Cardiac muscle cell (in vitro differentiated cells and primary cell): ENCODE results near the gene RNF2. TPM values are rescaled to one million over a fixed set of nuclear protein-coding genes. Genes with fewer than 3 reads are reported as not detected.
"Not testable (repeated sequence)": the region's sequence is repeated elsewhere in the genome, so short reads cannot be mapped to it uniquely, and the experiment has no call there.

Source experiments
- DNase-seq, 2 donors: peaks; one replicate each; pipeline versions ENCODE4 v3.0.0 to v3.0.0-alpha.2; 2010 to 2017; ENCODE audit warnings: low read depth in 1 of 2, low spot score in 1 of 2
- H3K27ac ChIP-seq: fragments of 200-600 bp; sonication (generic); 2 replicates; pipeline ENCODE4 v1.5.1; 2016
- H3K27me3 ChIP-seq: fragments of 200-600 bp; sonication (generic); 2 replicates; pipeline ENCODE4 v1.6.0; 2016; ENCODE audit warnings: control low read depth
- H3K36me3 ChIP-seq: fragments of 200-600 bp; sonication (generic); 2 replicates; pipeline ENCODE4 v1.5.1; 2016; ENCODE audit warnings: control low read depth
- H3K4me1 ChIP-seq: fragments of 200-600 bp; sonication (generic); 2 replicates; pipeline ENCODE4 v1.8.1; 2017; ENCODE audit warnings: low read depth, mild to moderate bottlenecking, mixed run types
- H3K4me3 ChIP-seq: fragments of 200-600 bp; sonication (generic); 2 replicates; pipeline ENCODE4 v1.5.1; 2016; ENCODE audit warnings: mild to moderate bottlenecking
- H3K9me3 ChIP-seq: fragments of 200-600 bp; sonication (generic); 2 replicates; pipeline ENCODE4 v1.5.1; 2017; ENCODE audit warnings: low read depth, mild to moderate bottlenecking, control low read depth
- polyA plus RNA-seq: library from polyadenylated mRNA; unstranded; fragments of >200 nt; fragmentation: Nextera tagmentation; extraction: Ambion mirVana; gene quantifications from 2 replicates; pipeline ENCODE4 v1.2.1, GENCODE V29; 2016
- total RNA-seq: library from RNA; depleted of rRNA; stranded (reverse); fragments of >200 nt; gene quantifications from 2 replicates; pipeline ENCODE4 v1.2.3, GENCODE V29; 2016
- TF ChIP-seq, protein P1 (sequence below): IDR thresholded peaks from 2 replicates; pipeline ENCODE4 v1.5.1; 2012; ENCODE audit warnings: low read depth, mild to moderate bottlenecking, low read length

The RNF2 gene
- total RNA-seq: 20.0 and 26.8 TPM in 2 replicates
- polyA plus RNA-seq: 27.4 and 34.4 TPM in 2 replicates

DNA sequence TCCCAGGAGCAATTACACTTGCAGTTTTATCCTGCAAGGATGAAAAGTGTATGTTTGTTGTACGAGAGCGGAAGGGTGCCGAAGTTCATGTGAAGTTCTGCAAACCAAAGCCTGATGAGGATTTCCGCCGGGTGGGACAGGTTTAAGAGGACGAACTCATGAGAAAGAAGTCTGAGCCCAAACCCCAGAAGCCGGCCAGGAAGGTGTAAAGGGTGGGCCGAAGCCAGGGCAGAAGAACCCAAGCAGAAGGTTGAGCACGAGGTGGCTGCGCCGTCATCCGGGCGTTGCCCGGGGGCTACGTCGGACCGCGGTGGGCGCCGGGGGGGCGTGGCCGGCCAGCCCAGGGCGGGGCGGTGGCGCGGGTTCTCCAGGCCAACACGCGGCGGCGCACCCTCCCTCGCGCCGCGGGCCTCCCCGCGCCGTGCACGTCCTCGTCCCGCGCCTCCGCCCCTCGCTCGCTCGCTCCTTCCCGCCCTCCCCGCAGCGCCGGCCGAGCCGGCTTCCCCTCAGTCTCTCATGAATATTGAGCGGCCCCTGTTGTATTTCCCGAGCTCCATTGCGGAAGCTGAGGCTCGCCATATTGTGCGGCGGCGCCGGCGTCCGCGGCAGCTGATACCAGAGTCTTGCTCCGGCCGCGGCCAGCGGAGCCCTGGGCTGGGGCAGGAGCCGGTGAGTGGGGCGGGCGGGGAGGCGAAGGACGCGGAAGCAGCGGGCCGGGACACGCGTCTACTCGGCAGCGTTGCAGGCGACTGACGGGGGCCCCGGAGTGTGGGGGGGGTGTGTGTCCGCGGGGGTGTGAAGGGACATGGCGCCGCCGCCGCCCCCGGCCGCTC, at the start of gene RNF2:
Gene RNF2 (plus strand): TSS at position 578 of the 833 bp plus-strand sequence. CDS start 41,996 bp downstream, outside the sequence.
- Histone ChIP-seq H3K27ac (peak within 1 kb of the TSS; percentile 92), H3K4me3 (peak within 1 kb of the TSS; percentile 91), H3K36me3 (no peaks in the 10 kb centered on the region), H3K4me1 (peaks cover 12% of the 10 kb centered on the region), H3K27me3 (peaks cover 10% of the 10 kb centered on the region), H3K9me3 (no peaks in the 10 kb centered on the region)
- peak; percentile 88 to 90 for DNase-seq
- TF ChIP-seq, protein P1, sequence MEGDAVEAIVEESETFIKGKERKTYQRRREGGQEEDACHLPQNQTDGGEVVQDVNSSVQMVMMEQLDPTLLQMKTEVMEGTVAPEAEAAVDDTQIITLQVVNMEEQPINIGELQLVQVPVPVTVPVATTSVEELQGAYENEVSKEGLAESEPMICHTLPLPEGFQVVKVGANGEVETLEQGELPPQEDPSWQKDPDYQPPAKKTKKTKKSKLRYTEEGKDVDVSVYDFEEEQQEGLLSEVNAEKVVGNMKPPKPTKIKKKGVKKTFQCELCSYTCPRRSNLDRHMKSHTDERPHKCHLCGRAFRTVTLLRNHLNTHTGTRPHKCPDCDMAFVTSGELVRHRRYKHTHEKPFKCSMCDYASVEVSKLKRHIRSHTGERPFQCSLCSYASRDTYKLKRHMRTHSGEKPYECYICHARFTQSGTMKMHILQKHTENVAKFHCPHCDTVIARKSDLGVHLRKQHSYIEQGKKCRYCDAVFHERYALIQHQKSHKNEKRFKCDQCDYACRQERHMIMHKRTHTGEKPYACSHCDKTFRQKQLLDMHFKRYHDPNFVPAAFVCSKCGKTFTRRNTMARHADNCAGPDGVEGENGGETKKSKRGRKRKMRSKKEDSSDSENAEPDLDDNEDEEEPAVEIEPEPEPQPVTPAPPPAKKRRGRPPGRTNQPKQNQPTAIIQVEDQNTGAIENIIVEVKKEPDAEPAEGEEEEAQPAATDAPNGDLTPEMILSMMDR: no peak

DNA sequence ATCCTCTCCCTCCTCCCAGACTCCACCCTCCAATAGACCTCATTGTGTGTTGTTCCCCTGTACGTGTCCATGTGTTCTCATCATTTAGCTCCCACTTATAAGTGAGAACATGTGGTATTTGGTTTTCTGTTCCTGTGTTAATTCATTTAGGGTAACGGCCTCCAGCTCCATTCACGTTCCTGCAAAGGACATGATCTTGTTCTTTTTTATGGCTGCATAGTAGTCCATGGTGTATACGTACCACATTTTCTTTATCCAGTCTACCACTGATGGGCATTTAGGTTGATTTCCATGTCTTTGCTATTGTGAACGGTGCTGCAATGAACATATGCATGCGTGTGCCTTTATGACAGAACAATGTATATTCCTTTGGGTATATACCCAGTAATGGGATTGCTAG, 45.4 kb upstream of the RNF2 start:
- not testable (repeated sequence) for H3K36me3 ChIP-seq, H3K4me3 ChIP-seq, H3K9me3 ChIP-seq, H3K27me3 ChIP-seq, H3K27ac ChIP-seq, H3K4me1 ChIP-seq, DNase-seq

DNA sequence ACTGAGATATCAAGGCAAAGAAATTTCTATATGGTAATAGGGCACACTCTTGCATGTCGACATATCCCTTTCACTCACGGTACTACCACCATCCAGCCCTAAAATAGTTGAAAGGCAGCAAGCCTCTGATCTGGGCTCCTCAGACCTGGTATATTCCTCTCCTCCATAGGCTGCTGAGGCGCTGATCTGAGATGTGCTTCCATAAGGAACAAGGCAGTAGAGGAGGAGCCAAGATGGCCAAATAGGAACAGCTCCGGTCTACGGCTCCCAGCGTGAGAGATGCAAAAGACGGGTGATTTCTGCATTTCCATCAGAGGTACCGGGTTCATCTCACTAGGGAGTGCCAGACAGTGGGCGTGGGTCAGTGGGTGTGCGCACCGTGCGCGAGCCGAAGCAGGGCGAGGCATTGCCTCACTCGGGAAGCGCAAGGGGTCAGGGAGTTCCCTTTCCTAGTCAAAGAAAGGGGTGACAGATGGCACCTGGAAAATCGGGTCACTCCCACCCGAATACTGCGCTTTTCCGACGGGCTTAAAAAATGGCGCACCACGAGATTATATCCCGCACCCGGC, 44.0 kb upstream of the RNF2 start:
- not testable (repeated sequence) for H3K27me3 ChIP-seq, H3K4me3 ChIP-seq, H3K36me3 ChIP-seq, DNase-seq, H3K27ac ChIP-seq, H3K9me3 ChIP-seq, H3K4me1 ChIP-seq

DNA sequence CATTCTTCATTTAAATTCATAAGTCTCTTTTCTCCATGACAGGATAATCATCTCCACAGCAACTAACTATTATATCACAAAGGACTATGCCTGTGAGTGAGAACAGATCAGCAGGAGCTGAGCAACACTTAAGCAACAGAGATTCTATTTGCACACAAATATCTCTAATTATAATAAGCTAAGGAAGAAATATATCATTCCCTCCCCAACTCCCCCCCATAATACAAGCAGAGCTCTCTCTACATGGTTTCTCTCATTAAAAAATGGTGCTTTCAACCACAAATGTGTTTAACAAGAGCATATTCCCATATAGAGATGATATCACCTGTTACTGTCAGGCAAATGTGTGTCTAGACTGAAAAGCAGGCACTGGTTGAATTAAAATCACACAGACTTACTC, 36.5 kb upstream of the RNF2 start:
- H3K36me3 ChIP-seq: no peaks in the 10 kb centered on the region
- no peak overlapping the region for H3K4me3 ChIP-seq
- TF ChIP-seq, protein P1: no peak
- no peaks in the 10 kb centered on the region for H3K4me1 ChIP-seq
- H3K27me3 ChIP-seq: peaks cover 59% of the 10 kb centered on the region
- no peaks in the 10 kb centered on the region for H3K9me3 ChIP-seq
- H3K27ac ChIP-seq: no peak overlapping the region
- DNase-seq: no peak

DNA sequence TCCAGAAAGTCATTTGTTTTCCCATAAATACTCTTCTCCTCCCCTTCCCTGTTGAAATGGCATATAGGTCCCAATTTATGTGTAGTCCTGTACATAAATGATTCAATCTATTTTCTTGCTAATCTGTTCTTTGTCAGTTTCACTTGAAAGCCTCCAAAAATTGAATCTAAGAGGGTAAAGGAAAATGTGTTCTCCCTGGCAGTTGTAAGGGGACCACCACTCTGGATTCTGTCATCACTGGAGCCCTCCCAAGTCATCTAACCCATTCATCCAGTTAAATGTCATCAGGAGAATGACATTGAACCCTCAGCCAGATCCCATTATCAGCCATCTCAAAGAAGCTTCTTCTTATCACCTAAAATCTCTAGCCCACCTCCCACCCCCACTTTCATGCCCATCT, 35.0 kb upstream of the RNF2 start:
- H3K4me1 ChIP-seq: no peaks in the 10 kb centered on the region
- no peaks in the 10 kb centered on the region for H3K36me3 ChIP-seq
- DNase-seq: no peak
- no peak overlapping the region for H3K4me3 ChIP-seq
- TF ChIP-seq, protein P1: no peak
- H3K27me3 ChIP-seq: peaks cover 73% of the 10 kb centered on the region
- no peaks in the 10 kb centered on the region for H3K9me3 ChIP-seq
- H3K27ac ChIP-seq: no peak overlapping the region

DNA sequence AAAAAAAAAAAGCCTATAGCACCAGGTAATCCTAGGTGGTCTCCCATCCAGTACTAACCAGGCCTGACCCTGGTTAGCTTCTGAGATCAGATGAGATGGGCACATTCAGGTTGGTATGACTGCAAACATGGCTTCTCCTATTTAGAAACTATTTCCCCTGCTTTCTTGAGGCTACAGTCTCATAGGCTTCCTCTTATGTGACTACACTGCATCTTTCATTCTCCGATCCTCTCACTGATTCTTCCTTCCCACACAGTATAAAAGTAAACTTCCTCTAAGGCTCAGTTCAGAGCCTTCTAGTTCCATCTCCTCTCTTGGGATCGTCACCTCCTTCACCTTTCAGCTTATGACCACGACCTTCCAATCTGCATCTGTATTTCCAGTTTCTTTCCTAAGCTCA, 30.4 kb upstream of the RNF2 start:
- Histone ChIP-seq H3K36me3 (no peaks in the 10 kb centered on the region), H3K9me3 (no peaks in the 10 kb centered on the region), H3K27ac (no peak overlapping the region), H3K4me3 (no peak overlapping the region), H3K27me3 (peaks cover 88% of the 10 kb centered on the region), H3K4me1 (no peaks in the 10 kb centered on the region)
- DNase-seq: no peak
- TF ChIP-seq, protein P1: no peak
